GM23338 (cell line): ENCODE measurements around the gene LCOR. TPM values are rescaled to one million over a fixed set of nuclear protein-coding genes. Genes with fewer than 3 reads are reported as not detected.

ENCODE experiments used
- ATAC-seq: fragments of 200-7000 bp; cut with Tn5 transposase; 3 replicates; pipeline ENCODE4 v1.9.1; 2020
- DNase-seq: peaks from one replicate; pipeline ENCODE4 v3.0.0-alpha.2; 2015; ENCODE audit warnings: low spot score
- H2AFZ ChIP-seq: fragments of 200-600 bp; sonication (generic); 2 replicates; pipeline ENCODE4 v1.8.0; 2016; ENCODE audit warnings: antibody characterized with exemption, mild to moderate bottlenecking, moderate library complexity
- H3F3A ChIP-seq: fragments of 200-600 bp; sonication (generic); replicated peaks from 2 replicates; pipeline ENCODE4 v1.8.0; 2017; ENCODE audit warnings: antibody characterized with exemption, mixed run types, low read depth
- H3K27ac ChIP-seq: fragments of 200-600 bp; sonication (generic); 2 replicates; pipeline ENCODE4 v1.6.1; 2016; ENCODE audit warnings: low read depth
- H3K27me3 ChIP-seq: fragments of 200-600 bp; sonication (generic); 2 replicates; pipeline ENCODE4 v1.8.0; 2016; ENCODE audit warnings: mild to moderate bottlenecking, mixed run types, moderate library complexity; ENCODE audit not compliant: insufficient read depth
- H3K36me3 ChIP-seq: fragments of 200-600 bp; sonication (generic); 2 replicates; pipeline ENCODE4 v1.8.0; 2016; ENCODE audit warnings: mild to moderate bottlenecking; ENCODE audit not compliant: insufficient read depth
- H3K4me1 ChIP-seq: fragments of 200-600 bp; sonication (generic); 2 replicates; pipeline ENCODE4 v1.8.0; 2016; ENCODE audit warnings: mild to moderate bottlenecking, moderate library complexity; ENCODE audit not compliant: insufficient read depth
- H3K4me2 ChIP-seq: fragments of 200-600 bp; sonication (generic); 2 replicates; pipeline ENCODE4 v1.7.1; 2017; ENCODE audit warnings: mixed run types
- H3K4me3 ChIP-seq: fragments of 200-600 bp; sonication (generic); 2 replicates; pipeline ENCODE4 v1.6.1; 2016; ENCODE audit warnings: mixed run types
- H3K79me2 ChIP-seq: fragments of 200-600 bp; sonication (generic); replicated peaks from 2 replicates; pipeline ENCODE4 v1.8.0; 2017; ENCODE audit warnings: mild to moderate bottlenecking; ENCODE audit not compliant: insufficient read depth
- H3K9me2 ChIP-seq: fragments of 200-600 bp; sonication (generic); 2 replicates; pipeline ENCODE4 v1.8.0; 2017; ENCODE audit not compliant: insufficient read depth
- H4K20me1 ChIP-seq: fragments of 200-600 bp; sonication (generic); replicated peaks from 2 replicates; pipeline ENCODE4 v1.8.0; 2017; ENCODE audit warnings: mild to moderate bottlenecking; ENCODE audit not compliant: insufficient read depth
- H3K27ac Mint-ChIP-seq: 2 replicates; pipeline ENCODE4 v1.8.0; 2020; ENCODE audit warnings: inconsistent platforms, mild to moderate bottlenecking, moderate library complexity, mixed read lengths
- H3K27me3 Mint-ChIP-seq: 3 replicates; pipeline ENCODE4 v1.8.0; 2022; ENCODE audit warnings: low read depth, mild to moderate bottlenecking, moderate library complexity, mixed read lengths, inconsistent platforms; ENCODE audit not compliant: insufficient read depth, poor library complexity
- H3K36me3 Mint-ChIP-seq: 3 replicates; pipeline ENCODE4 v1.8.0; 2021; ENCODE audit warnings: low read depth, mild to moderate bottlenecking, inconsistent platforms, moderate library complexity, mixed read lengths
- H3K4me1 Mint-ChIP-seq: 3 replicates; pipeline ENCODE4 v1.8.0; 2020; ENCODE audit warnings: mild to moderate bottlenecking, inconsistent platforms, mixed read lengths
- H3K4me3 Mint-ChIP-seq: 3 replicates; pipeline ENCODE4 v1.8.0; 2021; ENCODE audit warnings: moderate library complexity, mild to moderate bottlenecking, inconsistent platforms, mixed read lengths
- H3K9me3 Mint-ChIP-seq: 3 replicates; pipeline ENCODE4 v1.8.0; 2020; ENCODE audit warnings: moderate library complexity, mild to moderate bottlenecking, inconsistent platforms, mixed read lengths
- CREB1 ChIP-seq: fragments of 250-450 bp; sonication (Bioruptor Pico); IDR thresholded peaks from 2 replicates; pipeline ENCODE4 v1.5.0; 2020; ENCODE audit warnings: low read depth, mild to moderate bottlenecking, moderate library complexity
- ETS1 ChIP-seq: IDR thresholded peaks from 2 replicates; pipeline ENCODE4 v1.6.1; 2016; ENCODE audit warnings: antibody characterized with exemption
- EZH2 ChIP-seq: fragments of 200-600 bp; sonication (generic); IDR thresholded peaks from one replicate; pipeline ENCODE4 v1.8.0; 2017; ENCODE audit warnings: antibody characterized with exemption, mild to moderate bottlenecking, low read depth; ENCODE audit not compliant: unreplicated experiment
- EZH2phosphoT487 ChIP-seq: fragments of 200-600 bp; sonication (generic); IDR thresholded peaks from one replicate; pipeline ENCODE4 v1.8.1; 2018; ENCODE audit warnings: antibody characterized with exemption; ENCODE audit not compliant: unreplicated experiment
- JUNB ChIP-seq: IDR thresholded peaks from one replicate; pipeline ENCODE4 v1.6.1; 2016; ENCODE audit warnings: antibody characterized with exemption; ENCODE audit not compliant: unreplicated experiment
- NANOG ChIP-seq: IDR thresholded peaks from 2 replicates; pipeline ENCODE4 v1.6.1; 2016; ENCODE audit warnings: antibody characterized with exemption, borderline replicate concordance
- POLR2AphosphoS5 ChIP-seq: IDR thresholded peaks from 2 replicates; pipeline ENCODE4 v1.6.1; 2016; ENCODE audit warnings: antibody characterized with exemption, low read depth
- REST ChIP-seq: IDR thresholded peaks from one replicate; pipeline ENCODE4 v1.6.1; 2018; ENCODE audit warnings: antibody characterized with exemption; ENCODE audit not compliant: unreplicated experiment
- STAT1 ChIP-seq: IDR thresholded peaks from one replicate; pipeline ENCODE4 v1.6.1; 2016; ENCODE audit warnings: antibody characterized with exemption; ENCODE audit not compliant: unreplicated experiment
- ZNF114 ChIP-seq: fragments of 250-450 bp; sonication (Bioruptor Pico); IDR thresholded peaks from 2 replicates; pipeline ENCODE4 v1.5.0; 2020; ENCODE audit warnings: mild to moderate bottlenecking, moderate library complexity
- ZNF331 ChIP-seq: fragments of 250-450 bp; sonication (Bioruptor Pico); IDR thresholded peaks from 2 replicates; pipeline ENCODE4 v1.5.0; 2020; ENCODE audit warnings: low read depth, mild to moderate bottlenecking, moderate library complexity
- ZNF462 ChIP-seq: fragments of 250-450 bp; sonication (Bioruptor Pico); IDR thresholded peaks from 2 replicates; pipeline ENCODE4 v1.5.0; 2020; ENCODE audit warnings: mild to moderate bottlenecking, moderate library complexity
- polyA plus RNA-seq: library from polyadenylated mRNA; unstranded; fragments of >200 nt; fragmentation: Nextera tagmentation; extraction: Ambion mirVana; gene quantifications from 2 replicates; pipeline ENCODE4 v1.2.1, GENCODE V29; 2016
- total RNA-seq: library from RNA; depleted of rRNA; stranded (reverse); fragments of >200 nt; shearing (Covaris generic); gene quantifications from 2 replicates; pipeline ENCODE4 v1.2.3, GENCODE V29; 2014
- TF ChIP-seq, protein P1 (sequence below), 2 experiments: fragments of 200-600 bp in 1 of 2; sonication (generic) in 1 of 2; conservative IDR thresholded peaks; 2 replicates each; pipeline versions ENCODE4 v1.5.1 to v1.6.1; 2016 to 2017; ENCODE audit warnings: antibody characterized with exemption in 2 of 2, low read depth in 2 of 2, mild to moderate bottlenecking in 2 of 2, moderate library complexity in 1 of 2

LCOR gene
- total and polyA plus RNA-seq, 2 experiments from 2014 or later, result 6.9 to 14.9 TPM

GRCh38 chr10:96846926-96847325 lies 14.8 kb downstream of the LCOR start:
- no peak overlapping the region for H3K4me2 ChIP-seq
- no peak overlapping the region for H2AFZ ChIP-seq
- H3K4me1 ChIP-seq, result peaks cover 14% of the 10 kb centered on the region
- no peaks in the 10 kb centered on the region for H3K36me3 ChIP-seq
- no peak overlapping the region for H3K27ac ChIP-seq
- Mint-ChIP-seq H3K36me3 (no peaks in the 10 kb centered on the region; the same call in 2 of the 3 replicates), H3K27me3 (peaks cover 4% of the 10 kb centered on the region), H3K9me3 (no peaks in the 10 kb centered on the region), H3K27ac (peak overlapping the region; percentile 39; the same call in 1 of the 2 replicates), H3K4me1 (peaks cover 44% of the 10 kb centered on the region), H3K4me3 (no peak overlapping the region)
- DNase-seq, result no peak
- H3K79me2 ChIP-seq, result peaks cover 91% of the 10 kb centered on the region
- peaks cover 4% of the 10 kb centered on the region; the same call in 1 of the 2 replicates for H4K20me1 ChIP-seq
- no peaks in the 10 kb centered on the region for H3K9me2 ChIP-seq
- TF ChIP-seq CREB1 (CRISPR knock-in tag) (no peak), NANOG (no peak), JUNB (no peak), EZH2phosphoT487 (no peak), ETS1 (no peak), REST (no peak), STAT1 (no peak), ZNF331 (CRISPR knock-in tag) (no peak), ZNF462 (no peak), POLR2AphosphoS5 (no peak), EZH2 (no peak), ZNF114 (CRISPR knock-in tag) (no peak)
- TF ChIP-seq, protein P1, sequence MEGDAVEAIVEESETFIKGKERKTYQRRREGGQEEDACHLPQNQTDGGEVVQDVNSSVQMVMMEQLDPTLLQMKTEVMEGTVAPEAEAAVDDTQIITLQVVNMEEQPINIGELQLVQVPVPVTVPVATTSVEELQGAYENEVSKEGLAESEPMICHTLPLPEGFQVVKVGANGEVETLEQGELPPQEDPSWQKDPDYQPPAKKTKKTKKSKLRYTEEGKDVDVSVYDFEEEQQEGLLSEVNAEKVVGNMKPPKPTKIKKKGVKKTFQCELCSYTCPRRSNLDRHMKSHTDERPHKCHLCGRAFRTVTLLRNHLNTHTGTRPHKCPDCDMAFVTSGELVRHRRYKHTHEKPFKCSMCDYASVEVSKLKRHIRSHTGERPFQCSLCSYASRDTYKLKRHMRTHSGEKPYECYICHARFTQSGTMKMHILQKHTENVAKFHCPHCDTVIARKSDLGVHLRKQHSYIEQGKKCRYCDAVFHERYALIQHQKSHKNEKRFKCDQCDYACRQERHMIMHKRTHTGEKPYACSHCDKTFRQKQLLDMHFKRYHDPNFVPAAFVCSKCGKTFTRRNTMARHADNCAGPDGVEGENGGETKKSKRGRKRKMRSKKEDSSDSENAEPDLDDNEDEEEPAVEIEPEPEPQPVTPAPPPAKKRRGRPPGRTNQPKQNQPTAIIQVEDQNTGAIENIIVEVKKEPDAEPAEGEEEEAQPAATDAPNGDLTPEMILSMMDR (conservative IDR thresholded peaks at IDR 0.05; ENCODE audit: low read depth in 2 of 2), result no peak
- no peaks in the 10 kb centered on the region for H3K27me3 ChIP-seq
- no peak overlapping the region for H3K4me3 ChIP-seq
- no peak for ATAC-seq
- no peaks in the 10 kb centered on the region for H3F3A ChIP-seq
